Activated naive CD4-positive, alpha-beta T cell treated with anti-CD3 and anti-CD28 coated beads, Interleukin-2, amount 10 ng/mL, durations not matched to agents 7 days and 5 days (primary cell): Measurements from ENCODE around the gene ZNF678.
"Not testable (repeated sequence)": the region's sequence is repeated elsewhere in the genome, so short reads cannot be mapped to it uniquely, and the experiment has no call there.

Source experiments
- CTCF ChIA-PET: fragments of 350-600 bp; sonication (Branson Sonifier 250); formaldehyde crosslinking; loops from one replicate; lab custom pipeline; 2021; ENCODE audit warnings: antibody characterized with exemption; lab: Charles Lee
- DNase-seq: peaks from one replicate; pipeline ENCODE4 v3.0.0-alpha.2; 2020
- H3K27ac Mint-ChIP-seq: one replicate; pipeline ENCODE4 v1.8.0; 2021; ENCODE audit warnings: mild to moderate bottlenecking, moderate library complexity, mixed read lengths
- H3K27me3 Mint-ChIP-seq: one replicate; pipeline ENCODE4 v1.8.0; 2021; ENCODE audit warnings: mild to moderate bottlenecking, mixed read lengths
- H3K36me3 Mint-ChIP-seq: one replicate; pipeline ENCODE4 v1.8.0; 2021; ENCODE audit warnings: mixed read lengths
- H3K4me1 Mint-ChIP-seq: one replicate; pipeline ENCODE4 v1.8.0; 2021; ENCODE audit warnings: mixed read lengths
- H3K4me3 Mint-ChIP-seq: one replicate; pipeline ENCODE4 v1.8.0; 2021; ENCODE audit warnings: mild to moderate bottlenecking, moderate library complexity, mixed read lengths
- H3K9me3 Mint-ChIP-seq: one replicate; pipeline ENCODE4 v1.8.0; 2021; ENCODE audit warnings: mixed read lengths

Gene ZNF678

DNA sequence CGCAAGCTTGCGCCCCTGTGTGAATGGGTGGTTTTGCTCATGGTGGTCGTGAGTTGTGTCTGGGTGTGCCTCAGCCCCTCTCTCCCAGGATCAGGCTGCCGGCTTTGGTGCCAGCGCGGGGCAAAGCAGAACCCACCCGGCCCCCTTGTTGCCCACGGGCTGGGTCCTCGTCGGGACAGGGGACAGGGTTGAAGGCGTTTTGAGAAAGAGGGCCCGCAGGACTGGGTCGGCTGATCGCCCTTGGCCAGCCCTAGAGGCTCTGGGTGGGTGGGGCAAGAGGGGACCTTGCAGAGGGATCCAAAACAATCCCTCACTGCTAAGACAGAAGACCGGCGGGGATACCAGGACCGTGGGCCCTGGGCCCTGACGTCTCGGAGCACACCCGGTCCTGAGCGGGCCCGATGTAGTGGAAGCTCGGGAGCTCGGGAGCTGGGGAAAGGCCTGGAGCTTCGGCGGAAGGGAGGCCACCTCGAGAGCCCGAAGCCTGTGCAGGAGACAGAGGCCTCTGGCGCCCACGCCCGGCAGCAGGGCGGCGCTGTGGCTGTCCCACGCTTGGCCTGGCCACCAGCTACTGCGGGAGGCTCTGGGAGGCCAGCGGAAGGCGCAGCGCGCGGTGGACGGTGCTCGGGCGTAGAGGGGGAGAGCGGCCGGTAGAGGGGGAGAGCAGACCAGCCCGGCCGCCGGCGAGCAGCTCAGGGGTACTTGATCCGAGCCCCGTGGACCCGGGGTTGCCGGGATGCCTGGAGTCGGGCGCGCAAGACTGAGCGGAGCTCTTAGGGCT lies 2.8 kb upstream of the ZNF678 start:
- Mint-ChIP-seq H3K36me3 (peaks cover 19% of the 10 kb centered on the region), H3K27me3 (peaks cover 55% of the 10 kb centered on the region)
- CTCF ChIA-PET = no interaction called here

DNA sequence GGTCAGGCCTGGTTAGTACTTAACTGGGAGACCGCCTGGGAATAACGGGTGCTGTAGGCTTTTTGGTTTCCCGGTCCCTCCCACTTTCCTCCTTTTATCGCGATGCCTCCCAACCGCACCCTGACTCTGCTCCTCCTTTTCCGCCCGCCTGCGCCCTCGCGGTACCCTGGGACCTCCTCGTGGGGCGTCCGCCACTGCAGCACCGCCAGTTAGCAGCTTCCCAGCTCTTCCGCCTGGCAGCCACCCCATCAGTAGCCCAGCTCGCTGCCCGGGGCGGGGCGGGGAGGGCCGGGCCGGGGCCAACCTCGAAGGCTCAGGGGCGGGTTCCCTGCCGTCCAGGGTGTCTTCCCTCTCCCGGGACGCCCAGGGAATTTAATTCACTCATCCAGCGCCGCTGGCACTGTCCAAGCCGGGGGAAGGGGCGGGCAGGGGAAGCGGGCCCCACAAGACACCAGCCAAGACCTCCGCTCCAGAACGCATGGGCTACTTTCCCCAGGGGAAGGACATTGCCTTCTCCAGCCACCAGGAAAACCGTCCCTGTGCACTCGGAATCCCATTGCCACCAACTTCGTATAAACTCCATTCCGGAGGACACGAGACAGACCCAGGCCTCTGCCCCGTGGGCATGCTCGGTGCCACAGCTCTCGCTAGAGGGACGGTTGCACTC lies 2.0 kb upstream of the ZNF678 start:
- no peak overlapping the region for H3K4me3 Mint-ChIP-seq
- peaks cover 26% of the 10 kb centered on the region for H3K4me1 Mint-ChIP-seq
- peaks cover 14% of the 10 kb centered on the region for H3K9me3 Mint-ChIP-seq
- H3K27ac Mint-ChIP-seq = no peak overlapping the region
- no peak for DNase-seq
- H3K27me3 Mint-ChIP-seq = peaks cover 55% of the 10 kb centered on the region
- CTCF ChIA-PET = no interaction called here
- peaks cover 19% of the 10 kb centered on the region for H3K36me3 Mint-ChIP-seq

More for the DNA sequence above, 2.8 kb upstream of the ZNF678 start:
- no peak overlapping the region for H3K27ac Mint-ChIP-seq
- H3K4me1 Mint-ChIP-seq = peaks cover 26% of the 10 kb centered on the region
- no peak for DNase-seq
- peaks cover 14% of the 10 kb centered on the region for H3K9me3 Mint-ChIP-seq
- H3K4me3 Mint-ChIP-seq = no peak overlapping the region

- Mint-ChIP-seq H3K9me3 (peaks cover 14% of the 10 kb centered on the region), H3K27ac (peak overlapping the region; percentile 73), H3K4me3 (peak overlapping the region; percentile 13), H3K36me3 (peaks cover 20% of the 10 kb centered on the region), H3K4me1 (peaks cover 26% of the 10 kb centered on the region), H3K27me3 (peaks cover 55% of the 10 kb centered on the region)
- CTCF ChIA-PET = no interaction called here
- DNase-seq = no peak
Measured at GRCh38 chr1:227562037-227562436, 1.3 kb upstream of the ZNF678 start.

DNA sequence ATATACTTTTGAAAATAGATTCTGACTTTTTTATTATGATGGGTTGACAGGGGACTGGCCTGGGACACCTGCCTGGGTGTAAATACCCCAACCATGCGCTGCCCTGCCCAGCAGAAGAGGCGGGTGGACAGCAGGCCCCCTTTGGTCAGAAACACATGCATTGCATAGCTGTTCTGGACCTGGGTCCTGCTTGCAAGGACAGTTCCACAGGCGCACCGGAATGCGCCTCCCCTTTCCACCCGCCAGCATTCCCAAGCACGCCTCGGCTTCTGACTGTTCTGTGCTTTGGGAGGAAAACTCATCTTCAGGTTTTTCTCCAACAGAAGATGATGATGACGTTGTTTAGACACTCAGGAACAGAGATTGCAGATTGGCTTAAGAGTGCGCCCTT lies 428 bp upstream of the ZNF678 start:
- CTCF ChIA-PET = no interaction called here
- Mint-ChIP-seq H3K27ac (peak overlapping the region; percentile 90), H3K27me3 (peaks cover 51% of the 10 kb centered on the region), H3K9me3 (peaks cover 14% of the 10 kb centered on the region), H3K4me3 (peak overlapping the region; percentile 86), H3K36me3 (peaks cover 20% of the 10 kb centered on the region), H3K4me1 (peaks cover 26% of the 10 kb centered on the region)
- no peak for DNase-seq

DNA sequence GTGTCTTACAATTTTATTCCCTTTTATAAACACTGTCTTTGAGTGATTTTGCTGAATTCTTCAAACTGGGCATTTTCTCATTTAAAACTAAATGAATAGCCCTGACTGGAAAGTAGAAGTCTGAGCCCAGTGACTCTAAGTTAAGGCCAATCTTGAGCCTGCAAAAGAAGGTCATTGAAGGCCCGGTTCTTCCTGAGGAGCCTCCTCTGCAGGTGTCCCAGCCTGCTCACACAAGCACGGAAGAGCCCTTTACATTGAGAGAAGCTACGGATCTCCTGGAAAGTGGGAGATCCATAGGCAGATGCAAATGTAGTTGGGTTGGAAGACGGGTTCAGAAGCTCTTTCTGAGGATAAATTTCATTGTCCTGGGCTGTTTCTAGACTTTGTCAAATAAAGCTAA lies 3.9 kb downstream of the ZNF678 start:
- Mint-ChIP-seq H3K4me1 (peaks cover 18% of the 10 kb centered on the region), H3K4me3 (no peak overlapping the region), H3K9me3 (peaks cover 2% of the 10 kb centered on the region), H3K27ac (no peak overlapping the region), H3K36me3 (peaks cover 11% of the 10 kb centered on the region), H3K27me3 (peaks cover 8% of the 10 kb centered on the region)
- CTCF ChIA-PET = no interaction called here
- DNase-seq = no peak

DNA sequence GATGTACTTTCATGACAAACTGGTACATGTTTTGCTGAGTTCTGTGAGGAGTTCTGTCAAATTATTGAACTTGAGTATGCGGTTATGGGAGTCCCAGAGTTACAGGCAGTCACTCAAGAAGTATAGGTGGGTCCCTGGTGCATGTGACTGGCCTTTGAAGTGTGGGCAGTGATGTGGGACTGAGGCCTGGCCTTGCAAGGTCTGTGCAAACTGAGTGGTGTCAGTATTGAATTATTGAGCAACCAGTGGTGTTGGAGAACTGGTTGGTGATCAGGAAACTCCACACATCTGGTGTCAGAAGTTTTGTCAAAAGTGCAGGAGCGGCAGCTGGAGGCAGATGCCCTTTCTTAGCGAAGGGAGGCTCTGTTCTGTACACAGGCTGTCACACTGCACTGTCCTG lies 5.2 kb downstream of the ZNF678 start:
- H3K9me3 Mint-ChIP-seq = peaks cover 3% of the 10 kb centered on the region
- CTCF ChIA-PET = no interaction called here
- H3K27ac Mint-ChIP-seq = no peak overlapping the region
- DNase-seq = no peak
- H3K4me3 Mint-ChIP-seq = no peak overlapping the region
- H3K27me3 Mint-ChIP-seq = peaks cover under 1% of the 10 kb centered on the region
- peaks cover 14% of the 10 kb centered on the region for H3K4me1 Mint-ChIP-seq
- peaks cover 7% of the 10 kb centered on the region for H3K36me3 Mint-ChIP-seq

GRCh38 chr1:227572752-227573151 lies 9.4 kb downstream of the ZNF678 start:
- Mint-ChIP-seq H3K27me3 (no peaks in the 10 kb centered on the region), H3K9me3 (peaks cover 29% of the 10 kb centered on the region), H3K27ac (no peak overlapping the region), H3K4me1 (no peaks in the 10 kb centered on the region), H3K4me3 (no peak overlapping the region), H3K36me3 (peaks cover 4% of the 10 kb centered on the region)
- CTCF ChIA-PET = interaction anchor here (0.6 kb wide), 1 partner anchor 113 kb away, joined by 3 read pairs; no protein-coding TSS in a partner anchor
- DNase-seq = no peak

- no peak for DNase-seq
- Mint-ChIP-seq H3K36me3 (peaks cover 12% of the 10 kb centered on the region), H3K4me1 (no peaks in the 10 kb centered on the region), H3K9me3 (peaks cover 44% of the 10 kb centered on the region), H3K4me3 (no peak overlapping the region), H3K27me3 (no peaks in the 10 kb centered on the region), H3K27ac (no peak overlapping the region)
- CTCF ChIA-PET = no interaction called here
Measured at GRCh38 chr1:227574926-227575325, 11.6 kb downstream of the ZNF678 start.

DNA sequence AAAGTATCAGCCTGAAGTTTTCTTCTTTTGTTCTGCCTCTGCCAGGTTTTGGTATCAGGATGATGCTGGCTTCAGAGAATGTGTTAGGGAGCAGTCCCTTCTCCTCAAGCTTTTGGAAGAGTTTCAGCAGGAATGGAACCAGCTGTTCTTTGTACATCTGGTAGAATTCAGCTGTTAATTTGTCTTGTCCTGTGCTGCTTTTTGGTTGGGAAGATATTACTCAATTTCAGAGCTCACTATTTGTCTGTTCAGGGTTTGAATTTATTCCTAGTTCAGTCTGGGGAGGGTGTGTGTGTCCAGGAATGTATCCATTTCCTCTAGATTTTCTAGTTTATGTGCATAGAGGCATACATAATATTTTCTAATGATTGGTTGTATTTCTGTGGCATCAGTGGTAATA lies 12.8 kb downstream of the ZNF678 start:
- H3K27ac Mint-ChIP-seq = no peak overlapping the region
- H3K36me3 Mint-ChIP-seq = peaks cover 12% of the 10 kb centered on the region
- H3K4me3 Mint-ChIP-seq = no peak overlapping the region
- no peaks in the 10 kb centered on the region for H3K27me3 Mint-ChIP-seq
- CTCF ChIA-PET = no interaction called here
- DNase-seq = no peak
- no peaks in the 10 kb centered on the region for H3K4me1 Mint-ChIP-seq
- H3K9me3 Mint-ChIP-seq = peaks cover 44% of the 10 kb centered on the region

DNA sequence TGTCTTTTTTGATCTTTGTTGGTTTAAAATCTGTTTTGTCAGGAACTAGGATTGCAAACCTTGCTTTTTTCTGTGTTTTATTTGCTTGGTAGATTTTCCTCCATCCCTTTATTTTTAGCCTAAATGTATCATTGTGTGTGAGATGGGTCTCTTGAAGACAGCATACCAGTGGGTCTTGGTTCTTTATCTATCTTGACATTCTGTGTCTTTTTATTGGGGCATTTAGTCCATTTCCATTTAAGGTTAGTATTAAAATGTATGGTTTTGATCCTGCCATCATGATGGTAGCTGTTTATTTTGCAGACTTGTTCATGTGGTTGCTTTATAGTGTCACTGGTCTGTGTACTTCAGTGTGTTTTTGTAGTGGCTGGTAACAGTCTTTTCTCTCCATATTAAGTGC lies 14.1 kb downstream of the ZNF678 start:
- no peaks in the 10 kb centered on the region for H3K4me1 Mint-ChIP-seq
- no peak overlapping the region for H3K4me3 Mint-ChIP-seq
- H3K27me3 Mint-ChIP-seq = no peaks in the 10 kb centered on the region
- H3K9me3 Mint-ChIP-seq = peaks cover 44% of the 10 kb centered on the region
- H3K36me3 Mint-ChIP-seq = peaks cover 12% of the 10 kb centered on the region
- CTCF ChIA-PET = no interaction called here
- no peak overlapping the region for H3K27ac Mint-ChIP-seq
- no peak for DNase-seq

DNA sequence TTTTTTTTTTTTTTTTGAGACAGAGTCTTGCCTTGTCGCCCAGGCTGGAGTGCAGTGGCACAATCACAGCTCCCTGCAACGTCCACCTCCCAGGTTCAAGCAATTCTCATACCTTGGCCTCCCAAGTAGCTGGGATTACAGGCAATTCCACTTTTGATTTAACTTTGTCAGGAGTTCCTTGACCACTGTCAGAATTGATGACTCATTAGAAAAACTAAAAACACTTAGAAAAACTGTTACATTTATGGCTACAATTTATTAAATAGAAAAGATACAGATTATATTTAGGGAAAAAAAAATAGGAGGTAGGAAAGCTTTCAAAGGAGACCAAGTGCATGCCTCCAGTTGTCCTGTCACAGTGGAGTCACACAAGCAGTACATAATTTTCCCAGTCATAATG lies 20.0 kb downstream of the ZNF678 start:
- H3K9me3 Mint-ChIP-seq = peaks cover 24% of the 10 kb centered on the region

DNA sequence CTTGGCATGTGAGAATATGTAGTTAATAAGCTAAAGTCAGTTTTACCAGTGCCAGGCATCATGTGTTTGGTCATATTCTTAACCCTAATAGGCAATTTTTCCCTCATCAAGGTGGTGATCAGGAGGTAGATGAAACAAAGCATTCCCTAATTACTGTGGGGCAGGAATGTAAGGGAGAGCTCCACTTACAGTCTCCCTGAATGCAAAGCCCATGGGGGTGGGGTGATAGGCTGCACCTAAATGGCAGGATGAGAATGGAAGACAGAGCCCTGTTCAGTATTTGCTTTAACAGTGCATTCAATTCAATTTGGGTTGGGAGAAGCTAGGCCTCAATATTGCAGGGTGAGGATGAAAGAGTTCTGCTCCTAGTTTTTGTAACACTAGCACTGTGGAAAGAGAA lies 23.4 kb downstream of the ZNF678 start:
- CTCF ChIA-PET = no interaction called here
- Mint-ChIP-seq H3K27ac (no peak overlapping the region), H3K36me3 (peaks cover 19% of the 10 kb centered on the region), H3K27me3 (no peaks in the 10 kb centered on the region), H3K9me3 (peaks cover 36% of the 10 kb centered on the region), H3K4me1 (no peaks in the 10 kb centered on the region), H3K4me3 (no peak overlapping the region)
- DNase-seq = no peak

More for the DNA sequence above, 20.0 kb downstream of the ZNF678 start:
- Mint-ChIP-seq H3K36me3 (peaks cover 14% of the 10 kb centered on the region), H3K27me3 (no peaks in the 10 kb centered on the region), H3K27ac (no peak overlapping the region), H3K4me3 (no peak overlapping the region), H3K4me1 (no peaks in the 10 kb centered on the region)
- DNase-seq = no peak
- CTCF ChIA-PET = no interaction called here

DNA sequence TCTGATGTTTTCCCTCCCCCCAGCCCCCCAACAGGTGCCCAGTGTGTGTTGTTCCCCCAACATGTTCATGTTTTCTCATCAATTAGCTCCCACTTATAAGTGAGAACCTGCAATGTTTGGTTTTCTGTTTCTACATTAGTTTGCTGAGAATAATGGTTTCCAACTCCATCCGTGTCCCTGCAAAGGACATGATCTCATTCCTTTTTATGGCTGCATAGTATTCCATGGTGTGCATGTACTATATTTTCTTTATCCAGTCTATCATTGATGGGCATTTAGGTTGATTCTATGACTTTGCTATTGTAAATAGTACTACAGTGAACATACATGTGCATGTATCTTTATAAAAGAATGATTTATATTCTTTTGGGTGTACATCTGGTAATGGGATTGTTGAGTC lies 24.6 kb downstream of the ZNF678 start:
- Mint-ChIP-seq H3K4me3 (no peak overlapping the region), H3K36me3 (peaks cover 19% of the 10 kb centered on the region), H3K4me1 (no peaks in the 10 kb centered on the region), H3K27ac (no peak overlapping the region), H3K9me3 (peaks cover 42% of the 10 kb centered on the region), H3K27me3 (no peaks in the 10 kb centered on the region)
- no peak for DNase-seq
- CTCF ChIA-PET = no interaction called here

DNA sequence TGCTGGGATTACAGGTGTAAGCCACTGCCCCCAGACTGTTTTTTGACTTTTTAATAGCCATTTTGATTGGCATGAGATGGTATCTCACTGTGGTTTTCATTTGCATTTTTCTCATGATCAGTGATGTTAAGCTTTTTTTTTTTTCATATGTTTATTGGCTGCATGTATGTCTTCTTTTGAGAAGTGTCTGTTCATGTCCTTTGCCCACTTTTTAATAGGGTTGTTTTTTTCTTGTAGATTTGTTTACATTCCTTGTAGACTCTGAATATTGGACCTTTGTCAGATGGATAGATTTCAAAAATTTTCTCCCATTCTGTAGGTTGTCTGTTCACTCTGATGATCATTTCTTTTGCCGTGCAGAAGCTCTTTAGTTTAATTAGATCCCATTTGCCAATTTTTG lies 25.4 kb downstream of the ZNF678 start:
- H3K27ac Mint-ChIP-seq, DNase-seq, CTCF ChIA-PET, H3K27me3 Mint-ChIP-seq, H3K4me3 Mint-ChIP-seq, H3K4me1 Mint-ChIP-seq: not testable (repeated sequence)
- Mint-ChIP-seq H3K9me3 (peaks cover 42% of the 10 kb centered on the region), H3K36me3 (peaks cover 21% of the 10 kb centered on the region)

- CTCF ChIA-PET, H3K4me3 Mint-ChIP-seq, H3K27me3 Mint-ChIP-seq, H3K27ac Mint-ChIP-seq, H3K4me1 Mint-ChIP-seq, DNase-seq: not testable (repeated sequence)
- H3K9me3 Mint-ChIP-seq = peaks cover 42% of the 10 kb centered on the region
- peaks cover 15% of the 10 kb centered on the region for H3K36me3 Mint-ChIP-seq
Measured at GRCh38 chr1:227589777-227590176, 26.4 kb downstream of the ZNF678 start.
